Measurements from ENCODE around the gene TUSC2. TPM values are rescaled to one million over a fixed set of nuclear protein-coding genes. Genes with fewer than 3 reads are reported as not detected.

TUSC2 gene
- total and polyA plus RNA-seq, 12 donors: 28.8 to 64.3 (median 34.4) TPM

GRCh38 chr3:50374363-50375257 is 46.6 kb upstream of the TUSC2 start:
- no peaks in the 10 kb centered on the region for H3K27me3 ChIP-seq
- intact Hi-C loops (cut with DNase I): no loop called here
- H3K4me1 ChIP-seq (replicated peaks in 1 of 2): no peaks in the 10 kb centered on the region
- DNase-seq: no peak
- H3K36me3 ChIP-seq (replicated peaks in 1 of 2): no peaks in the 10 kb centered on the region
- H3K4me3 ChIP-seq: no peak overlapping the region
- no peak for TF ChIP-seq CTCF (IDR thresholded peaks at IDR 0.05)
- no peak overlapping the region for H3K27ac ChIP-seq
- WGBS, 4 donors: 72 to 83% (median 80%) methylated on average over 7 to 22 of the region's 22 CpGs
- no peaks in the 10 kb centered on the region for H3K9me3 ChIP-seq (replicated peaks in 1 of 3)

GRCh38 chr3:50373146-50374051 is 45.4 kb upstream of the TUSC2 start:
- intact Hi-C loops (cut with DNase I): no loop called here
- WGBS, 4 donors: 48 to 52% (median 51%) methylated on average over 12 of the region's 12 CpGs
- DNase-seq: no peak
- no peak for TF ChIP-seq POLR2A (IDR thresholded peaks at IDR 0.05)
- no peak for TF ChIP-seq CTCF (IDR thresholded peaks at IDR 0.05)
- no peak overlapping the region for H3K27ac ChIP-seq
- no peaks in the 10 kb centered on the region for H3K36me3 ChIP-seq (replicated peaks in 1 of 2)
- no peaks in the 10 kb centered on the region for H3K27me3 ChIP-seq
- no peak overlapping the region for H3K4me3 ChIP-seq
- H3K4me1 ChIP-seq (replicated peaks in 1 of 2): no peaks in the 10 kb centered on the region
- no peaks in the 10 kb centered on the region for H3K9me3 ChIP-seq (replicated peaks in 1 of 3)

- intact Hi-C loops (cut with DNase I): no loop called here
- no peak for DNase-seq
- H3K27ac ChIP-seq: no peak overlapping the region
- WGBS, 4 donors: 52 to 77% (median 64%) methylated on average over 3 to 8 of the region's 8 CpGs
- H3K27me3 ChIP-seq: no peaks in the 10 kb centered on the region
- H3K4me1 ChIP-seq (replicated peaks in 1 of 2): no peaks in the 10 kb centered on the region
- TF ChIP-seq POLR2A (IDR thresholded peaks at IDR 0.05) (no peak), CTCF (IDR thresholded peaks at IDR 0.05) (no peak)
- no peaks in the 10 kb centered on the region for H3K36me3 ChIP-seq (replicated peaks in 1 of 2)
- H3K9me3 ChIP-seq (replicated peaks in 1 of 3): no peaks in the 10 kb centered on the region
- no peak overlapping the region for H3K4me3 ChIP-seq
Measured at GRCh38 chr3:50372349-50372748, 44.3 kb upstream of the TUSC2 start.

GRCh38 chr3:50371133-50371685 is 43.2 kb upstream of the TUSC2 start:
- H3K4me3 ChIP-seq: no peak overlapping the region
- H3K27me3 ChIP-seq: no peaks in the 10 kb centered on the region
- intact Hi-C loops (cut with DNase I): no loop called here
- 44 to 93% (median 86%) methylated on average over 3 of the region's 3 CpGs for WGBS, 4 donors
- no peak for DNase-seq
- TF ChIP-seq CTCF (IDR thresholded peaks at IDR 0.05): no peak
- TF ChIP-seq POLR2A (IDR thresholded peaks at IDR 0.05): no peak
- no peaks in the 10 kb centered on the region for H3K36me3 ChIP-seq (replicated peaks in 1 of 2)
- no peaks in the 10 kb centered on the region for H3K4me1 ChIP-seq (replicated peaks in 1 of 2)
- no peak overlapping the region for H3K27ac ChIP-seq
- H3K9me3 ChIP-seq (replicated peaks in 1 of 3): no peaks in the 10 kb centered on the region

All from adrenal gland (tissue), 12 donors.